DND-41 (cell line): Measurements from ENCODE around the gene IL4R.

Experiments
- ATAC-seq: fragments of 200-7000 bp; cut with Tn5 transposase; 3 replicates; pipeline ENCODE4 v1.9.1; 2021; ENCODE audit warnings: low read depth; ENCODE audit not compliant: insufficient read depth
- DNase-seq: peaks from one replicate; pipeline ENCODE4 v3.0.0-alpha.2; 2020
- H2AFZ ChIP-seq: 2 replicates; pipeline ENCODE4 v1.6.0; 2012; ENCODE audit warnings: low read depth, low read length
- H3K27ac ChIP-seq: 2 replicates; pipeline ENCODE4 v1.5.1; 2012; ENCODE audit warnings: low read length, inconsistent platforms
- H3K27me3 ChIP-seq: fragments of 200-600 bp; sonication (generic); 2 replicates; pipeline ENCODE4 v1.6.0; 2012; ENCODE audit warnings: low read length, mild to moderate bottlenecking, inconsistent platforms; ENCODE audit not compliant: insufficient read depth, poor library complexity
- H3K36me3 ChIP-seq: 2 replicates; pipeline ENCODE4 v1.5.1; 2012; ENCODE audit warnings: low read length, inconsistent platforms; ENCODE audit not compliant: insufficient read depth
- H3K4me1 ChIP-seq: 2 replicates; pipeline ENCODE4 v1.5.1; 2012; ENCODE audit warnings: mild to moderate bottlenecking, low read length; ENCODE audit not compliant: insufficient read depth
- H3K4me2 ChIP-seq: 2 replicates; pipeline ENCODE4 v1.6.0; 2012; ENCODE audit warnings: mild to moderate bottlenecking, moderate library complexity, low read length, inconsistent platforms; ENCODE audit not compliant: insufficient read depth
- H3K4me3 ChIP-seq, 2 experiments: fragments of 200-600 bp in 1 of 2; shearing (Covaris generic) in 1 of 2; 2 replicates each; pipeline ENCODE4 v1.5.1; 2012 to 2016; ENCODE audit warnings: inconsistent platforms in 2 of 2, low read length in 2 of 2, mild to moderate bottlenecking in 2 of 2, low read depth in 1 of 2, moderate library complexity in 1 of 2
- H3K79me2 ChIP-seq: 2 replicates; pipeline ENCODE4 v1.6.0; 2012; ENCODE audit warnings: low read length, inconsistent platforms; ENCODE audit not compliant: insufficient read depth
- H3K9ac ChIP-seq: 2 replicates; pipeline ENCODE4 v1.6.0; 2012; ENCODE audit warnings: low read depth, mild to moderate bottlenecking, inconsistent platforms, low read length, moderate library complexity
- H3K9me3 ChIP-seq: 2 replicates; pipeline ENCODE4 v1.5.1; 2012; ENCODE audit warnings: low read length, moderate library complexity, mild to moderate bottlenecking, inconsistent platforms; ENCODE audit not compliant: insufficient read depth, severe bottlenecking
- H4K20me1 ChIP-seq: 2 replicates; pipeline ENCODE4 v1.6.0; 2012; ENCODE audit warnings: low read length; ENCODE audit not compliant: insufficient read depth
- EZH2 ChIP-seq: IDR thresholded peaks from 3 replicates; pipeline ENCODE4 v1.6.1; 2012; ENCODE audit warnings: borderline replicate concordance, low read depth, mild to moderate bottlenecking, moderate library complexity, low read length, inconsistent platforms; ENCODE audit not compliant: severe bottlenecking
- TF ChIP-seq, protein P1 (sequence below): IDR thresholded peaks from 2 replicates; pipeline ENCODE4 v1.5.1; 2012; ENCODE audit warnings: borderline replicate concordance, low read length, moderate library complexity, mild to moderate bottlenecking; ENCODE audit not compliant: poor library complexity, severe bottlenecking; ENCODE audit errors: extremely low read depth

Gene IL4R

DNA sequence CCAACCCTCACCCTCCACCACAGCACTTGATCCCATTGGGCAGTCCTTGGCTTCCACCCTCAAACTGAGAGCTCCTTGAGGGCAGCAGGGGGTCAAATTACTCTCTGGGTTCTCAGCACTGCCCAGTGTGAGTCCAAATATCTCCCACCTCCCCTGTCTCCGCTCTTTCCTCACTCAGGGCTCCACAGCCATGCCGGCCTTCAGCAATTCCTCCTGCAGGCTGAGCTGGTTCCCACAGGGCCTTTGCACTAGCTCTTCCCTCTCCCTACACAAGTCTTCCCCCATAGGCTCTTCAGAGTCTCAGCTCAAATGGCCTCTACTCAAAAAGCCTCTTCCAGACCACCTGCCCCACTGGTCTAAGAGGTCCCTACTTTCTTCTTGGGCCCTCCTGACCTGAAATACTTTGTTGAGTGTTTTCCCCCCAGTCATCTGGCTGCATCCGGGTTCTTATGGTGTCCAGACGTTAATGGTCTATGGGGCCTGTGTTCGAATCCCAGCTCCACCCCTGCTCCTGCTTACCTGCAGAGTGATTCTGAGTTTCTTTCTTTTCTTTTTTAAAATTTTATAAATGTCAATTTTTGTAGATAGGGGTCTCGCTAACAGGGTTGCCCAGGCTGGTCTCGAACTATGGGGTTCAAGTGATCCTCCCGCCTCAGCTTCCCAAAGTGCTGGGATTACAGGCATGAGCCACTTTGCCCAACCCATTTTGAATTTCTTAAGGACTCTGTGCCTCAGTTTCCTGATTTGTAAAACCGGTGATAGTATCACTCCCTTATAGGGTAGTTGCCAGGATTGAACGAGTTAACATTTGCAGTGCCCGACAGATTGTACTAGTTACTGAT, 973 bp upstream of the IL4R start:
- peak overlapping the region; percentile 99 for H3K9ac ChIP-seq

DNA sequence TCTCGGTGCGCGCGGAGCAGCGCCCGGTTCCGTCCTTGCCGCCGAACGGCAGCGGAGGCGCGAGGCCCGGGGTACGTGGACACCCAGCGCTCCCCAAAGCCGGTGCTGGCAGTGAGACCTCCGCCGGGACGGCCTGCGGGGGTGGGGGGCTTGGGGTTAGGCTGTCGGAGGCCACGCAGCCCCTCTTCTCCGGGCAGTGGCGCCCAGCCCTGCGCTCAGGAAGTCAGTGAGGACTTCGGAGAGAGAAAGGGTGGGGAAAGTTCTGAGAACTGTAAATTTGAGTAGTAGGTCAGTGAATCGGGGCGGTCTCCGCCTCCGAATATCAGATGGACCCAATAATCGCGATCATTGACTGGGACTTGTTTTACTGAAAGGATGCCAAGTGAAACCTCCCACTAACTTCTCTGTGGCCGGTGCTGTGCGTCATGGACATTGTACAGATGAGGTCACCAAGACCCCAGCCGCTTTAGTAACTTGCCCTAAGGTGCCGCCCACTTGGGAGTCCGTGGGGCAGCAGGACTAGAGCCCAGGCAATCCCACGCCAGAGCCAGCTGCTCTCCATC, 468 bp downstream of the IL4R start:
- Histone ChIP-seq H3K79me2 (peaks cover 55% of the 10 kb centered on the region), H3K4me1 (peaks cover 56% of the 10 kb centered on the region), H4K20me1 (peaks cover 29% of the 10 kb centered on the region), H3K36me3 (peaks cover 7% of the 10 kb centered on the region; the same call in 1 of the 2 replicates), H3K4me3 (peak overlapping the region; percentile 82 to 86), H3K9me3 (no peaks in the 10 kb centered on the region), H3K27me3 (no peaks in the 10 kb centered on the region), H3K4me2 (peak overlapping the region; percentile 96), H2AFZ (peak overlapping the region; percentile 89), H3K27ac (peak overlapping the region; percentile 70), H3K9ac (peak overlapping the region; percentile 99)
- no peak for TF ChIP-seq EZH2
- TF ChIP-seq, protein P1, sequence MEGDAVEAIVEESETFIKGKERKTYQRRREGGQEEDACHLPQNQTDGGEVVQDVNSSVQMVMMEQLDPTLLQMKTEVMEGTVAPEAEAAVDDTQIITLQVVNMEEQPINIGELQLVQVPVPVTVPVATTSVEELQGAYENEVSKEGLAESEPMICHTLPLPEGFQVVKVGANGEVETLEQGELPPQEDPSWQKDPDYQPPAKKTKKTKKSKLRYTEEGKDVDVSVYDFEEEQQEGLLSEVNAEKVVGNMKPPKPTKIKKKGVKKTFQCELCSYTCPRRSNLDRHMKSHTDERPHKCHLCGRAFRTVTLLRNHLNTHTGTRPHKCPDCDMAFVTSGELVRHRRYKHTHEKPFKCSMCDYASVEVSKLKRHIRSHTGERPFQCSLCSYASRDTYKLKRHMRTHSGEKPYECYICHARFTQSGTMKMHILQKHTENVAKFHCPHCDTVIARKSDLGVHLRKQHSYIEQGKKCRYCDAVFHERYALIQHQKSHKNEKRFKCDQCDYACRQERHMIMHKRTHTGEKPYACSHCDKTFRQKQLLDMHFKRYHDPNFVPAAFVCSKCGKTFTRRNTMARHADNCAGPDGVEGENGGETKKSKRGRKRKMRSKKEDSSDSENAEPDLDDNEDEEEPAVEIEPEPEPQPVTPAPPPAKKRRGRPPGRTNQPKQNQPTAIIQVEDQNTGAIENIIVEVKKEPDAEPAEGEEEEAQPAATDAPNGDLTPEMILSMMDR, result no peak
- ATAC-seq (peak; percentile 41; the same call in 2 of the 3 replicates), DNase-seq (no peak)

More for the DNA sequence above, 973 bp upstream of the IL4R start:
- H3K27ac ChIP-seq, result peak overlapping the region; percentile 66; the same call in 1 of the 2 replicates
- H3K27me3 ChIP-seq, result no peaks in the 10 kb centered on the region
- ATAC-seq (no peak), DNase-seq (no peak)
- peaks cover 42% of the 10 kb centered on the region for H3K4me1 ChIP-seq
- H3K9me3 ChIP-seq, result no peaks in the 10 kb centered on the region
- peak overlapping the region; percentile 82 to 86; a peak in 3 of 4 replicates for H3K4me3 ChIP-seq
- H3K79me2 ChIP-seq, result peaks cover 41% of the 10 kb centered on the region
- H3K4me2 ChIP-seq, result peak overlapping the region; percentile 96
- peaks cover 4% of the 10 kb centered on the region; the same call in 1 of the 2 replicates for H3K36me3 ChIP-seq
- TF ChIP-seq, protein P1, result no peak
- TF ChIP-seq EZH2, result no peak
- peaks cover 16% of the 10 kb centered on the region for H4K20me1 ChIP-seq
- H2AFZ ChIP-seq, result peak overlapping the region; percentile 89

DNA sequence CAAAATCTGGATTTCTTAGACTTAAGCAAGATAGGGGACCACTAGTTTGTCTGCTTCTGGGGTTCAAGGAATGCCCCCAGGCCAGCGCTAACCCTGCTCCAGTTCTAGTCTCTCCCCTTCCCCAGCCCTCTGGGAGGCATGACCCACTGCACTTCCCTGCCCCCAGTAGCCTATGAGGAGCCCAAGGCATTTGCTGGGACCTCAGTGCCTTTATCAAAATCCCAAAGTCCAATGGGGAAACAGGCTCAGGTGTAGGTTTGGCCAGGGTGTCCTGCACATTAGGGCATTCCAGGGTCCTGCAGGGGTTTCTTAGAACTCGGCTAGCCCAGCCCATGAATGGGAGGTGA, 1.2 kb downstream of the IL4R start:
- ATAC-seq (no peak), DNase-seq (no peak)
- H3K27ac ChIP-seq, result peak overlapping the region; percentile 65
- peaks cover 7% of the 10 kb centered on the region; the same call in 1 of the 2 replicates for H3K36me3 ChIP-seq
- peak overlapping the region; percentile 99 for H3K9ac ChIP-seq
- H3K79me2 ChIP-seq, result peaks cover 62% of the 10 kb centered on the region
- H3K9me3 ChIP-seq, result no peaks in the 10 kb centered on the region
- TF ChIP-seq EZH2, result no peak
- no peaks in the 10 kb centered on the region for H3K27me3 ChIP-seq
- H3K4me3 ChIP-seq, result peak overlapping the region; percentile 13 to 86; a peak in 3 of 4 replicates
- H4K20me1 ChIP-seq, result peaks cover 29% of the 10 kb centered on the region
- H2AFZ ChIP-seq, result no peak overlapping the region
- H3K4me2 ChIP-seq, result peak overlapping the region; percentile 96
- H3K4me1 ChIP-seq, result peaks cover 56% of the 10 kb centered on the region
